Transverse colon (tissue), 4 donors: ENCODE results near the gene KCNC4. TPM values are rescaled to one million over a fixed set of nuclear protein-coding genes. Genes with fewer than 3 reads are reported as not detected.

Experiments used
- DNase-seq: peaks from one replicate; pipeline ENCODE4 v3.0.0-alpha.2; 2019
- H3K27ac ChIP-seq, 4 donors: fragments of 200-600 bp; sonication (generic); 2 replicates each; pipeline ENCODE4 v1.5.1; 2016 to 2018; ENCODE audit warnings: inconsistent platforms in 4 of 4
- H3K27me3 ChIP-seq: fragments of 200-600 bp; sonication (generic); 2 replicates; pipeline ENCODE4 v1.5.1; 2017; ENCODE audit warnings: inconsistent platforms
- H3K36me3 ChIP-seq, 4 donors: fragments of 200-600 bp; sonication (generic); 2 replicates each; pipeline ENCODE4 v1.5.1; 2017 to 2019; ENCODE audit warnings: inconsistent platforms in 4 of 4
- H3K4me1 ChIP-seq, 4 donors: fragments of 200-600 bp; sonication (generic); 2 replicates each; pipeline ENCODE4 v1.5.1; 2017 to 2020; ENCODE audit warnings: inconsistent platforms in 4 of 4
- H3K4me3 ChIP-seq, 4 donors: fragments of 200-600 bp; sonication (generic); 1 replicate in 1 of 4; 2 replicates in 3 of 4; pipeline versions ENCODE4 v1.5.1 to v1.6.1; 2017 to 2019; ENCODE audit warnings: inconsistent platforms in 4 of 4
- H3K9me3 ChIP-seq, 2 donors: fragments of 200-600 bp; sonication (generic); 2 replicates each; pipeline ENCODE4 v1.5.1; 2017 to 2019; ENCODE audit warnings: inconsistent platforms in 2 of 2
- EP300 ChIP-seq: sonication (generic); formaldehyde crosslinking; IDR thresholded peaks from one replicate; pipeline ENCODE4 v1.6.1; 2017; ENCODE audit warnings: antibody characterized with exemption, low read depth
- POLR2A ChIP-seq: fragments of 450-650 bp; IDR thresholded peaks from one replicate; pipeline ENCODE4 v1.6.1; 2016; ENCODE audit warnings: antibody characterized with exemption, mild to moderate bottlenecking, moderate library complexity
- POLR2AphosphoS5 ChIP-seq, 3 donors: sonication (generic); formaldehyde crosslinking; IDR thresholded peaks; one replicate each; pipeline ENCODE4 v1.6.1; 2016; ENCODE audit warnings: antibody characterized with exemption in 3 of 3
- WGBS, 2 donors: methylation state at CpG; one replicate each; pipeline ENCODE4 v1.1.5; 2018; ENCODE audit warnings: low coverage in 1 of 2; 5-methylcytosine and 5-hydroxymethylcytosine counted together
- in situ Hi-C, 4 donors: fragments of 200-750 bp; cut with MboI; loops; one replicate each; pipeline versions ENCODE4 v1.15.0 to v1.15.1; 2017; ENCODE audit warnings: low sequenced_read_pairs in 3 of 4, low pct_ligation_motif_present in 1 of 4, low pct_unique_long_range_greater_than_20kb in 1 of 4
- intact Hi-C: fragments of 100-400 bp; cut with DNase I; formaldehyde crosslinking; loops from one replicate; pipeline ENCODE4 v1.15.1; 2023; ENCODE audit warnings: low total_unique reads
- total RNA-seq, 4 donors: library from RNA; depleted of rRNA; stranded (reverse); fragments of >200 nt; gene quantifications; one replicate each; pipeline ENCODE4 v1.1.0, GENCODE V29; 2016
- TF ChIP-seq, protein P1 (sequence below), 5 experiments: fragments of 200-600 bp in 3 of 5; fragments of 450-650 bp in 2 of 5; sonication (generic) in 3 of 5; IDR thresholded peaks; 1 replicate in 2 of 5; 2 replicates in 3 of 5; pipeline ENCODE4 v1.5.1; 2016 to 2017; ENCODE audit warnings: antibody characterized with exemption in 5 of 5, inconsistent platforms in 3 of 5, mild to moderate bottlenecking in 2 of 5, moderate library complexity in 1 of 5

Gene KCNC4
- total RNA-seq, 4 donors from 2014 or later: 1.8 to 25.8 (median 4.9) TPM

GRCh38 chr1:110225212-110225611, 15.1 kb downstream of the KCNC4 start:
- 56% methylated on average over 7 of the region's 7 CpGs; no CpG with 5 or more reads in 1 of the 2 donors for WGBS, 2 donors

DNA sequence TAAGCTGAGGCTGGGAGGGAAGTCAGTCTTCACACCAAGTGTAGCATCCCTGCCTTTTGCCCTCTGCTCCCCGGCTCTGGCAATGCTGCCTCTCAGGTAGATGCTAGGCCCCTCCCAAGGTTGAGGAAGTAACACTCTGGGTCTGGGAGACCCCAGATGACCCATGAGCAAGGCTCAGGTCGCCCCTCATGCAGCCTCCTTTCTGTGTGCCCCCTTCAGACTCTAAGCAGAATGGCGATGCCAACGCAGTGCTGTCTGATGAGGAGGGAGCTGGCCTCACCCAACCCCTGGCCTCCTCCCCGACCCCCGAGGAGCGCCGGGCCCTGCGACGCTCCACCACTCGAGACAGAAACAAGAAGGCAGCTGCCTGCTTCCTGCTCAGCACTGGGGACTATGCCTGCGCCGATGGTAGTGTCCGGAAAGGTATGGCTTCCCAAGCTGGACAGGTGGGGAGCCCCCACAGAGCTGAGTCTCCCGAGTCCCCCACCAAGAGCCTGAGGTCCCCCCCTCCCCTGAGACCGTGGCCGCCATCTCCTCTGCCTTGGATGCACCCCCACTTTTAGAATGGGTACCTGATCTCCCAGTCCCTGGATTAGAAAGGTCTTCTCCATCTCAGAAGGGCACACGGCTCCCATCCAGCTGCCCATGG, 15.8 kb downstream of the KCNC4 start:
- H3K4me1 ChIP-seq: no peaks in the 10 kb centered on the region
- TF ChIP-seq EP300 (no peak), POLR2AphosphoS5 (IDR thresholded peaks at IDR 0.05) (no peak), POLR2A (no peak)
- TF ChIP-seq, protein P1, sequence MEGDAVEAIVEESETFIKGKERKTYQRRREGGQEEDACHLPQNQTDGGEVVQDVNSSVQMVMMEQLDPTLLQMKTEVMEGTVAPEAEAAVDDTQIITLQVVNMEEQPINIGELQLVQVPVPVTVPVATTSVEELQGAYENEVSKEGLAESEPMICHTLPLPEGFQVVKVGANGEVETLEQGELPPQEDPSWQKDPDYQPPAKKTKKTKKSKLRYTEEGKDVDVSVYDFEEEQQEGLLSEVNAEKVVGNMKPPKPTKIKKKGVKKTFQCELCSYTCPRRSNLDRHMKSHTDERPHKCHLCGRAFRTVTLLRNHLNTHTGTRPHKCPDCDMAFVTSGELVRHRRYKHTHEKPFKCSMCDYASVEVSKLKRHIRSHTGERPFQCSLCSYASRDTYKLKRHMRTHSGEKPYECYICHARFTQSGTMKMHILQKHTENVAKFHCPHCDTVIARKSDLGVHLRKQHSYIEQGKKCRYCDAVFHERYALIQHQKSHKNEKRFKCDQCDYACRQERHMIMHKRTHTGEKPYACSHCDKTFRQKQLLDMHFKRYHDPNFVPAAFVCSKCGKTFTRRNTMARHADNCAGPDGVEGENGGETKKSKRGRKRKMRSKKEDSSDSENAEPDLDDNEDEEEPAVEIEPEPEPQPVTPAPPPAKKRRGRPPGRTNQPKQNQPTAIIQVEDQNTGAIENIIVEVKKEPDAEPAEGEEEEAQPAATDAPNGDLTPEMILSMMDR (IDR thresholded peaks at IDR 0.05): no peak
- in situ Hi-C loops: no loop called here
- intact Hi-C loops: no loop called here
- no peak for DNase-seq
- H3K36me3 ChIP-seq: no peaks in the 10 kb centered on the region
- no peak overlapping the region for H3K27ac ChIP-seq
- H3K9me3 ChIP-seq: no peaks in the 10 kb centered on the region
- H3K4me3 ChIP-seq: no peak overlapping the region
- 95% methylated on average over 16 of the region's 18 CpGs; no CpG with 5 or more reads in 1 of the 2 donors for WGBS, 2 donors
- no peaks in the 10 kb centered on the region for H3K27me3 ChIP-seq

More at GRCh38 chr1:110225212-110225611, 15.1 kb downstream of the KCNC4 start:
- intact Hi-C loops: no loop called here
- Histone ChIP-seq H3K4me1 (no peaks in the 10 kb centered on the region), H3K36me3 (no peaks in the 10 kb centered on the region), H3K9me3 (no peaks in the 10 kb centered on the region), H3K27ac (no peak overlapping the region), H3K27me3 (no peaks in the 10 kb centered on the region), H3K4me3 (no peak overlapping the region)
- in situ Hi-C loops: no loop called here
- no peak for TF ChIP-seq POLR2A
- no peak for TF ChIP-seq EP300
- TF ChIP-seq, protein P1 (IDR thresholded peaks at IDR 0.05): no peak
- no peak for TF ChIP-seq POLR2AphosphoS5 (IDR thresholded peaks at IDR 0.05)
- no peak for DNase-seq

DNA sequence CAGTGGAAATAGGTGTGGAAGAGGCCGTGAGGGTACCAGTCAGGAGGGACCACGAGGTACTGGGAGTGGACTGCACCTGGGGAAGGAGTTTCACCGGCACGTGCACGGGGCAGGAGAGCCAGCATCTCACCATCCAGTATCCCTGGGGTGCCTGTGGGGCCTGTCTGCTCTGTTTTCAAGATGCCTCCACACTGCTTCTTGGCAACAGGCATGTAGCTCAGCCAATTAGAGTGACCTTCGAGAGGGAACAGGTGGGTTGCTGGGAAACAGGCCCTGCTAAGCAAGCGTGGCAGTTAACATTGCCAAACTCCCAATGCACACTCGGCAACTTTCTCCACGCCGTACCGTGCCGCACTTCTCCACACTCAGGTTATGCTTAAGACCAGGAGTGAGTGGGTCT, 17.7 kb downstream of the KCNC4 start:
- 80 to 95% methylated on average over 1 to 11 of the region's 12 CpGs for WGBS, 2 donors
- H3K27me3 ChIP-seq: no peaks in the 10 kb centered on the region
- TF ChIP-seq EP300 (no peak), POLR2A (no peak), POLR2AphosphoS5 (IDR thresholded peaks at IDR 0.05) (no peak)
- TF ChIP-seq, protein P1 (IDR thresholded peaks at IDR 0.05): no peak

DNA sequence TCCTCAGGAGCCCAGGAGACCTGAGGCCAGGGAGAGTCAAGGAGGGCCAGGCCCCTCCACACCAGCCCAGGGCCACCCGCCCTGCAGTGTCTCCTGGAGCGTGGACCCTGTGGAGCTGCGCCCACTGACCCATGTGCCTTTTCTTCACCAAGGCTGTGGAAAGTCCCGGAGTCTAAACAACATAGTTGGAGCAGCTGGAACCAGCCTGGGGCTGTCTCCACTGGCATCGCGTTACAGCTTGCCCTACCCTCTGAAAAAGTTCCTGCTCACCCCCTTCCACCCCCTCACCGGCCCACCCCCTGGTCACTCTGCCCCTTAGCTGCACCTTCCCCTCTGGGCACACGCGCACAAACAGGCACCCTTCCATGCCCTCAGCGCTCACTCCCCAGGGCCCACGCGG, 18.3 kb downstream of the KCNC4 start:
- Histone ChIP-seq H3K36me3 (no peaks in the 10 kb centered on the region), H3K4me3 (no peak overlapping the region), H3K4me1 (no peaks in the 10 kb centered on the region), H3K27me3 (no peaks in the 10 kb centered on the region), H3K27ac (no peak overlapping the region), H3K9me3 (no peaks in the 10 kb centered on the region)
- intact Hi-C loops (no loop called here), in situ Hi-C loops (no loop called here)
- 92 to 100% methylated on average over 2 to 12 of the region's 12 CpGs for WGBS, 2 donors
- TF ChIP-seq, protein P1 (IDR thresholded peaks at IDR 0.05): no peak
- TF ChIP-seq EP300: no peak
- no peak for TF ChIP-seq POLR2A
- no peak for TF ChIP-seq POLR2AphosphoS5 (IDR thresholded peaks at IDR 0.05)
- DNase-seq: no peak

More for the DNA sequence above, 17.7 kb downstream of the KCNC4 start:
- Histone ChIP-seq H3K4me3 (no peak overlapping the region), H3K4me1 (no peaks in the 10 kb centered on the region), H3K27ac (no peak overlapping the region), H3K36me3 (no peaks in the 10 kb centered on the region), H3K9me3 (no peaks in the 10 kb centered on the region)
- intact Hi-C loops: no loop called here
- no peak for DNase-seq
- in situ Hi-C loops: no loop called here
